Measurements from ENCODE around the gene CELSR1. TPM values are rescaled to one million over a fixed set of nuclear protein-coding genes. Genes with fewer than 3 reads are reported as not detected.

Gene CELSR1
- total and polyA plus RNA-seq, 7 donors = 0.09 to 0.39 (median 0.18) TPM

GRCh38 chr22:46465793-46466192, 71.6 kb downstream of the CELSR1 start:
- no peak for TF ChIP-seq CTCF (IDR thresholded peaks at IDR 0.05)
- H3K4me3 ChIP-seq = no peak overlapping the region
- no peaks in the 10 kb centered on the region for H3K36me3 ChIP-seq (ENCODE audit: insufficient read depth in 1 of 2, low read depth in 1 of 2)
- no peaks in the 10 kb centered on the region for H3K9me3 ChIP-seq
- 65 to 76% (median 68%) methylated on average over 11 to 12 of the region's 12 CpGs for WGBS, 3 donors
- ATAC-seq (no peak), DNase-seq (no peak)
- intact Hi-C loops (cut with DNase I) = no loop called here
- H3K27ac ChIP-seq = no peak overlapping the region
- no peaks in the 10 kb centered on the region for H3K4me1 ChIP-seq
- H3K27me3 ChIP-seq (ENCODE audit: insufficient read depth in 3 of 3, low read length in 2 of 3) = peaks cover 0 to 29% (median 4%) of the 10 kb centered on the region in 3 donors

DNA sequence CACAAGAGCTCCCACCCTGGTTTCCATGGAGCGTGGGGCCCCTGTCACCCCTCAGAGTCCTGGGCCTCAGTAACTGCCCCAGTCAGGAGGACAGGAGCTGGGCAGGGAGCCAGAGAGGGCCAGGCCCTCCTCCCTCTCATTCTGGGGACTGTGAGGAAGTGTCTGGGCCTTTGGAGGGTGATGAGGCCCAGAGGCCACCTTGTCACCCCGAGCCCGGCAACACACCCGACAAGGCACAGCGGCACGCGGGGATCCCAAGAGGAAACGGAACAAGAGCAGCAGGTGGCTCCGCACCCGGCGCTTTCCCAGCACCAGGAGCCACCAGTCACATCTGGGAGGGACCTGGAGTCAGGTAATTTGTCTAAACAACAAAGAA, 72.1 kb downstream of the CELSR1 start:
- 71 to 75% (median 75%) methylated on average over 11 of the region's 11 CpGs for WGBS, 3 donors
- Histone ChIP-seq H3K4me3 (no peak overlapping the region), H3K27me3 (ENCODE audit: insufficient read depth in 3 of 3, low read length in 2 of 3) (peaks cover 0 to 30% (median 4%) of the 10 kb centered on the region in 3 donors), H3K4me1 (no peaks in the 10 kb centered on the region), H3K27ac (no peak overlapping the region), H3K36me3 (ENCODE audit: insufficient read depth in 1 of 2, low read depth in 1 of 2) (no peaks in the 10 kb centered on the region), H3K9me3 (no peaks in the 10 kb centered on the region)
- ATAC-seq = no peak
- no peak for TF ChIP-seq CTCF (IDR thresholded peaks at IDR 0.05)
- no peak for DNase-seq
- intact Hi-C loops (cut with DNase I) = no loop called here

- Histone ChIP-seq H3K4me1 (no peaks in the 10 kb centered on the region), H3K4me3 (no peak overlapping the region), H3K9me3 (no peaks in the 10 kb centered on the region), H3K27ac (no peak overlapping the region), H3K36me3 (ENCODE audit: insufficient read depth in 1 of 2, low read depth in 1 of 2) (no peaks in the 10 kb centered on the region), H3K27me3 (ENCODE audit: insufficient read depth in 3 of 3, low read length in 2 of 3) (peaks cover 0 to 30% (median 4%) of the 10 kb centered on the region in 3 donors)
- ATAC-seq (no peak), DNase-seq (no peak)
- 75 to 81% (median 80%) methylated on average over 18 of the region's 18 CpGs for WGBS, 3 donors
- TF ChIP-seq CTCF (IDR thresholded peaks at IDR 0.05) = no peak
- intact Hi-C loops (cut with DNase I) = no loop called here
Measured at GRCh38 chr22:46464701-46465344, 72.6 kb downstream of the CELSR1 start.

DNA sequence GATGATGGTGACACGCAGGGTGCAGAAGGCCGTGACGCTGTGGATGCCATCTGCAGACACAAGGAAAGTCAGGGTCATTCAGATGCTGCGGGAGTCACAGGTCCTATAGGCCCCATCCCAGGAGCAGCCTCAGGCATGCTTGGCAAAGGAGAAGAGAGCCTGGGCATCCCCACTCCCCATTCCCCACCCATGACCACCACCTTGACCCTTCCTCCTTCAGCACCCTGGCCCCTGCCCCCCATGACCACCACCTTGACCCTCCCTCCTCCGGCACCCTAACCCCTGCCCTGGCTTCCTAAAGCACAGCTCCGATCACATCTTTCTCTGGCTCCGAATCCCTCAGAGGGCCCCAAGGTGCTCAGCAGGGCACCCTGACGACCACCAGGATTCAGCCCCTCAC, 73.1 kb downstream of the CELSR1 start:
- no peaks in the 10 kb centered on the region for H3K9me3 ChIP-seq
- WGBS, 3 donors = 93 to 96% (median 93%) methylated on average over 7 to 8 of the region's 8 CpGs
- ATAC-seq (no peak), DNase-seq (no peak)
- no peak overlapping the region for H3K27ac ChIP-seq
- H3K36me3 ChIP-seq (ENCODE audit: insufficient read depth in 1 of 2, low read depth in 1 of 2) = no peaks in the 10 kb centered on the region
- H3K4me1 ChIP-seq = no peaks in the 10 kb centered on the region
- H3K27me3 ChIP-seq (ENCODE audit: insufficient read depth in 3 of 3, low read length in 2 of 3) = peaks cover 0 to 30% (median 7%) of the 10 kb centered on the region in 3 donors
- no peak for TF ChIP-seq CTCF (IDR thresholded peaks at IDR 0.05)
- intact Hi-C loops (cut with DNase I) = no loop called here
- no peak overlapping the region for H3K4me3 ChIP-seq
